NOMO-1 treated with dmso at 0.1 percent for 144 hours (cell line): Measurements from ENCODE around the gene RPS19.

Experiments
- DNase-seq: peaks from one replicate; lab custom pipeline; 2025; ENCODE audit not compliant: unreplicated experiment; lab: John Stamatoyannopoulos, UW

The RPS19 gene

GRCh38 chr19:41859618-41860418 is at the start of gene RPS19:
Gene RPS19 (plus strand): TSS chr19:41860255. CDS start chr19:41860775, 520 bp downstream.
- peak; percentile 98 for DNase-seq

DNA sequence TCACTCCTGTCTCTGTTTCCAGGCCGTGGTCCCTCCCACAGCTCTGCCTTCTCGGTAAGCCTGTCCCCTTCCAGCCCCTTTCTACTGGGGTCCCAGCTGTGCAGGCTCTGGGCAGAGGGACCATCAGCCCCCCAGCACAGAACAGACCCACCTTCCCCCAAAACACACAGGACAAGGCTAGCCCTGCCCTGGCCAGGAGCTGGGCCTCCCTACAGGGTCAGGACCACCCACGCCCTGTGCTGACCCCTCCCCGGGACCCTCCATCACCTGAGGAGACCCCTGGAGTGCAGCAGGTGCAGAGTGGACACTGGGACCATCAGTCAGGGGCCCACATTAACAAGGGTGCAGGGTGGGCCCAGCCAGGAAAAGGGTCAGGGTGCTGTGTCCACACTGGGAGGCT is 49.8 kb upstream of the RPS19 start:
- DNase-seq = no peak

- DNase-seq = peak; percentile 74
These were observed 49.0 kb upstream of the RPS19 start for GRCh38 chr19:41811036-41811435.

DNA sequence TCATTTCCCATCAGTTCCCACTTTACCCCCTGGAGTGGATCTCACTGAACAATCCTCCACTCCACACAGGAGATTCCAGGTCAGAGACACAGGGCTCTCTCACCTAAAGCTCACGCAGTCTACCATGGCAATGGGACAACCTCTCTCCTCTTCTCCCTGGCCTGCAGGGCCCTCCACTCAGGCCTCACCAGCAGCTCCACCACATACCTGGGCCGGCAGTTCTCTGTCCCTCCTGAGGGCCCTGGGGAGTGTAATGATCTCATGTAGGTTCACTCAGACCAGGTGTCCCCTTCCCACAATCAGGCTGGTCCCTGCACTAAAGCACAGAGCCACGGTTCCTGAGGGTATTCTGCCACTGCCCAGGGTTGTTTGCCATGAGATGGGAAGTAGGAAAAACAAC is 48.1 kb upstream of the RPS19 start:
- DNase-seq = no peak

- DNase-seq = no peak
These were observed 46.1 kb upstream of the RPS19 start for GRCh38 chr19:41813911-41814310.

- DNase-seq = no peak
These were observed 44.8 kb upstream of the RPS19 start for GRCh38 chr19:41815301-41815700.

DNA sequence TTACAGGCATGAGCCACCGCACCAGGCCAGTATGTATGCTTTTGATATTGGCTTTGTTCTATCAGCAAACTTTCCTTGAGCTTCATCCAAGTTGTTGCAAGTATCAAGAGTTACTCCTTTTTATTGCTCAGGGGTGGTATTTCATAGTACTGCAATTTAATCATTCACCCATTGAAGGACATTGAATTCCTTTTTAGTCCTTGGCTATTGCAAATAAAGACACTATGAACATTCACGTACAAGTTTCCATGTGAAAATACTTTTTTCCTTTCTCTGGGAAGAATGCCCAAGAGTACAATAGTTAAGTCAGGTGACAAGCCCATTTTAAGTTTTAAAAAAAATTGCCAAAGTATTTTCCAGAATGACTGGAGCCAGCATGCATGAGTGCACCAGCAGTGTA is 43.3 kb upstream of the RPS19 start:
- DNase-seq = no peak

GRCh38 chr19:41821003-41821735 is 38.9 kb upstream of the RPS19 start:
- peak; percentile 32 for DNase-seq

- no peak for DNase-seq
These were observed 21.9 kb upstream of the RPS19 start for GRCh38 chr19:41837981-41838708.

DNA sequence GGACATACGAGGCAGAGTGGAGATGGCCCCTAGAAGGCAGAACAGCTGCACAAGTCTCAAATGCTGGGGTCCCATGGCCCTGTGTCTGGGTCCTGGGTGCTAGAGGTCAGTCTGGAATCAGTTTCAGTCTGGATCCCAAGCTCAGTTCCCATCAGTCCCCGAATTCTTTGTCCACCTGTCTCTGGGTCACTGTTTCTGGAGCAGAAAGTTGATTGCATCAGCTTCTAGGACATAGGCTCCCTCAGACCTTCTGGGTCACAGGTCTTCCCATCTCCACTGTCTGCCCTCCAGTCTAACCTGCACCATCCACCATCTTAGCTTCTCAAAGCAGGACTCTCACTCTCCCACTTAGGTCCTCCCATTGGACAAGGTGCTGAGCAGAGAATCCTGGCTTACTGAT is 20.8 kb upstream of the RPS19 start:
- DNase-seq = no peak

- no peak for DNase-seq
These were observed 16.7 kb upstream of the RPS19 start for GRCh38 chr19:41843371-41843770.

DNA sequence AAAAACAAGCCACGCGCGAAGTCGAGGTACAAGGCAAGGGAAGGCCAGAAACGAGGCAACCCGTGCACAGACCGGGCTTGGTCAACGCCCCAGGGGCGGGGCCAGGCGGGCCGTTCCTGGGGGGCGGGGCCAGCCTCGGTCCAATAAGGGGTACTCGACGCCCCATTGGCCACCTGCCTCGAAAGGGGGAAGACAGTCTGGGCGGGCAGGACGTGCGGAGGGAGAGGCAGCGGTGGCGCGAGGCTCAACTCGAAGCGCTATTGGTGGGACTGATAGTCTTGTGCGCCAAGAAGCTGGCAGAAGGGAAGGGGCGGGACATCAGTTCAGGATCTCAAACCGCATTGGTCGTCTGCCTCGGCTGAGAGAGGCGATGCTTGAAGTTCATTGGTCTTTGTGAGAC is 15.5 kb upstream of the RPS19 start, which contains the start of gene LYPD4:
LYPD4 (minus strand) TSS at position 83 of the 400 bp plus-strand sequence. CDS start 5,398 bp downstream, outside the sequence.
- no peak for DNase-seq

- DNase-seq = no peak
These were observed 15.2 kb upstream of the RPS19 start, which contains the start of gene DMRTC2 for GRCh38 chr19:41845001-41845050. Gene DMRTC2 (plus strand): TSS chr19:41845042. CDS start chr19:41847429, 2,387 bp downstream.

- DNase-seq = no peak
These were observed 14.9 kb upstream of the RPS19 start for GRCh38 chr19:41845051-41845590.

DNA sequence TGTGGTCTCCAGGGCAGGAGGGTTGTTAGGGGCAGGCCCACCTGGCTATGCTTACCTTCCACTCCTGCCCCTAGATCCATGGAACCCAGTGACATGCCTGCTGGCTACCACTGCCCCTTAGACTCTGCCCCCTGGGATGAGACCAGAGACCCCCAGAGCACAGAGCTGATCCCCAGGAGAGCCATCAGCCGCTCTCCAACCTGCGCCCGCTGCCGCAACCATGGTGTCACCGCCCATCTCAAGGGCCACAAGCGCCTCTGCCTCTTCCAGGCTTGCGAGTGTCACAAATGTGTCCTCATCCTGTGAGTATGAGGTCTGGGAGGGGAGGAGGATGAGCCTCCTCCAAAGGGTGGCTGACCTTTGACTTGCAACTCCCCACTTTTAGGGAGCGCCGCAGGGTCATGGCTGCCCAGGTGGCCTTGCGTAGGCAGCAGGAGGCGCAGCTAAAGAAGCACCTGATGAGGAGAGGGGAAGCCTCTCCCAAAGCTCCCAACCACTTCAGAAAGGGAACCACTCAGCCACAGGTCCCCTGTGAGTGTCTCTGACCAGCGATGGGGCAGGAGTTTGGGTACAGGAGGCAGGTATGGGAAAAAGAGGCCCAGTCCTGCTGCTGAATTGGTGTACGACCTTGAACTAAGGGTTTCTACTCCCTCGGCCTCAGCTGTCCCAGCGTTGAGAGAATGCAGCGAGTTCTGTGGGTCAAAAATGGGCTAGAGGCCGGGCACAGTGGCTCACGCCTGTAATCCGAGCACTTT is 12.5 kb upstream of the RPS19 start:
- DNase-seq = no peak

- no peak for DNase-seq
These were observed 11.4 kb upstream of the RPS19 start for GRCh38 chr19:41848666-41849065.

DNA sequence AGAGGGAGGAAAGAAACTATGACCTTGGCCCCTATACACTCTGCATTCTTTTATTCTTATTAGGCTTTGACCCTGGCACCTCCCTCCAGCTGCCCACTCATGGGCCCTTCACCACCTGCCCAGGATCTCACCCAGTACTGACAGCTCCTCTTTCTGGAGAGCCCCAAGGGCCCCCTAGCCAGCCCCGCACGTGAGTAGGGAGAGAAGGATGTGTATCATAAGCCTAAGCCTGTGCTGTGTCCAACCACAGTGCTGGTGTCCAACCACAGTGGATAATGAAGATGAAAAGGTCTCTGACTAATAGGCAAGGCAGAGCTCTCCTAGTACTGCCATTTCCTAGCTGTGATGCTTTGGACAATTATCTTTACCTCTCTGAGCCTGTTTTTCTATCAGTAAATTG is 11.0 kb upstream of the RPS19 start:
- no peak for DNase-seq

- DNase-seq = no peak
These were observed 9.7 kb upstream of the RPS19 start for GRCh38 chr19:41850381-41850780.

GRCh38 chr19:41851456-41851855 is 8.6 kb upstream of the RPS19 start:
- no peak for DNase-seq

GRCh38 chr19:41853344-41853743 is 6.7 kb upstream of the RPS19 start:
- DNase-seq = no peak

- DNase-seq = peak; percentile 24
These were observed 6.3 kb upstream of the RPS19 start for GRCh38 chr19:41853768-41854167.
